CD14-positive monocyte (primary cell): ENCODE data around the gene DUSP28. TPM values are rescaled to one million over a fixed set of nuclear protein-coding genes. Genes with fewer than 3 reads are reported as not detected.

Experiments
- DNase-seq, 3 donors: peaks; one replicate each; pipeline ENCODE4 v3.0.0-alpha.2; 2011 to 2022
- H2AFZ ChIP-seq: 2 replicates; pipeline ENCODE4 v1.6.0; 2012; ENCODE audit warnings: mild to moderate bottlenecking, low read depth, low read length, inconsistent platforms; ENCODE audit not compliant: insufficient read depth, poor library complexity, severe bottlenecking
- H3K27ac ChIP-seq, 2 donors: 1 replicate in 1 of 2; 2 replicates in 1 of 2; pipeline ENCODE4 v1.5.1; 2012 to 2013; ENCODE audit warnings: low read length in 2 of 2, control low read depth in 1 of 2, inconsistent platforms in 1 of 2, low read depth in 1 of 2, mild to moderate bottlenecking in 1 of 2
- H3K27me3 ChIP-seq, 2 donors: one replicate each; pipeline versions ENCODE4 v1.6.0 to v1.6.1; 2011 to 2013; ENCODE audit warnings: low read length in 2 of 2; ENCODE audit not compliant: control insufficient read depth in 2 of 2, insufficient read depth in 2 of 2
- H3K36me3 ChIP-seq, 2 donors: replicated peaks in 1 of 2; 1 replicate in 1 of 2; 2 replicates in 1 of 2; pipeline versions ENCODE4 v1.5.1 to v1.6.1; 2012 to 2013; ENCODE audit warnings: low read length in 2 of 2, control low read depth in 1 of 2, inconsistent platforms in 1 of 2, mild to moderate bottlenecking in 1 of 2; ENCODE audit not compliant: insufficient read depth in 2 of 2, control insufficient read depth in 1 of 2
- H3K4me1 ChIP-seq, 2 donors: 1 replicate in 1 of 2; 2 replicates in 1 of 2; pipeline versions ENCODE4 v1.5.1 to v1.6.1; 2012 to 2013; ENCODE audit warnings: low read length in 2 of 2, control low read depth in 1 of 2, inconsistent platforms in 1 of 2, mild to moderate bottlenecking in 1 of 2, moderate library complexity in 1 of 2; ENCODE audit not compliant: insufficient read depth in 2 of 2, control insufficient read depth in 1 of 2
- H3K4me2 ChIP-seq: replicated peaks from 2 replicates; pipeline ENCODE3; 2012; ENCODE audit warnings: low read length, moderate library complexity, mild to moderate bottlenecking; ENCODE audit not compliant: poor library complexity, severe bottlenecking; ENCODE audit errors: extremely low read depth
- H3K4me3 ChIP-seq, 3 experiments: fragments of 200-600 bp in 1 of 3; sonication (generic) in 1 of 3; replicated peaks in 1 of 3; 1 replicate in 2 of 3; 2 replicates in 1 of 3; pipeline ENCODE4 v1.5.1; 2011 to 2013; ENCODE audit warnings: low read length in 3 of 3, mild to moderate bottlenecking in 3 of 3, control low read depth in 2 of 3, low read depth in 2 of 3, inconsistent platforms in 1 of 3, moderate library complexity in 1 of 3
- H3K79me2 ChIP-seq: 2 replicates; pipeline ENCODE4 v1.6.0; 2012; ENCODE audit warnings: mild to moderate bottlenecking, control low read depth, inconsistent platforms, low read length, moderate library complexity; ENCODE audit not compliant: insufficient read depth
- H3K9ac ChIP-seq: 2 replicates; pipeline ENCODE4 v1.6.0; 2017; ENCODE audit warnings: low read length, mild to moderate bottlenecking; ENCODE audit not compliant: insufficient read depth, poor library complexity, severe bottlenecking
- H3K9me3 ChIP-seq, 2 donors: replicated peaks in 1 of 2; 1 replicate in 1 of 2; 2 replicates in 1 of 2; pipeline versions ENCODE4 v1.5.1 to v1.6.1; 2012 to 2013; ENCODE audit warnings: low read length in 2 of 2, control low read depth in 1 of 2; ENCODE audit not compliant: control insufficient read depth in 1 of 2, insufficient read depth in 1 of 2
- H4K20me1 ChIP-seq: 2 replicates; pipeline ENCODE4 v1.6.0; 2012; ENCODE audit warnings: mild to moderate bottlenecking, low read length, control low read depth, moderate library complexity; ENCODE audit not compliant: insufficient read depth
- H3K27ac Mint-ChIP-seq, 7 donors: one replicate each; pipeline ENCODE4 v1.8.0; 2020; ENCODE audit warnings: mild to moderate bottlenecking in 7 of 7, mixed read lengths in 7 of 7, moderate library complexity in 6 of 7, inconsistent platforms in 2 of 7
- H3K27me3 Mint-ChIP-seq, 3 donors: one replicate each; pipeline ENCODE4 v1.8.0; 2021 to 2022; ENCODE audit warnings: low read depth in 3 of 3, mild to moderate bottlenecking in 3 of 3, mixed read lengths in 3 of 3, moderate library complexity in 3 of 3, inconsistent platforms in 1 of 3
- H3K36me3 Mint-ChIP-seq, 2 donors: one replicate each; pipeline ENCODE4 v1.8.0; 2020; ENCODE audit warnings: mixed read lengths in 2 of 2, inconsistent platforms in 1 of 2, mild to moderate bottlenecking in 1 of 2
- H3K4me1 Mint-ChIP-seq: one replicate; pipeline ENCODE4 v1.8.0; 2020; ENCODE audit warnings: mild to moderate bottlenecking, mixed read lengths
- H3K4me3 Mint-ChIP-seq, 2 donors: one replicate each; pipeline ENCODE4 v1.8.0; 2020; ENCODE audit warnings: mild to moderate bottlenecking in 2 of 2, mixed read lengths in 2 of 2, moderate library complexity in 1 of 2
- H3K9me3 Mint-ChIP-seq, 7 donors: one replicate each; pipeline ENCODE4 v1.8.0; 2020 to 2022; ENCODE audit warnings: mixed read lengths in 7 of 7, mild to moderate bottlenecking in 6 of 7, moderate library complexity in 6 of 7, inconsistent platforms in 2 of 7
- CTCF ChIP-seq: fragments of 200-600 bp; IDR thresholded peaks from one replicate; pipeline ENCODE4 v1.8.0; 2022; ENCODE audit warnings: antibody characterized with exemption, mild to moderate bottlenecking
- whole genome bisulfite sequencing: methylation state at CpG from one replicate; pipeline ENCODE4 v1.1.5; 2013; ENCODE audit warnings: missing lambda C conversion rate; ENCODE audit not compliant: insufficient coverage; 5-methylcytosine and 5-hydroxymethylcytosine counted together
- intact Hi-C, 2 donors: fragments of 100-400 bp; cut with micrococcal nuclease; formaldehyde crosslinking; loops; one replicate each; pipeline versions ENCODE4 v1.15.0 to v1.15.1; 2023
- polyA plus RNA-seq, 3 donors: library from polyadenylated mRNA; depleted of rRNA in 1 of 3; unstranded in 2 of 3; stranded (reverse) in 1 of 3; fragments of 300-500 nt in 2 of 3; fragments of >200 nt in 1 of 3; fragmentation: Illumina TruSeq in 2 of 3; gene quantifications; 1 replicate in 2 of 3; 2 replicates in 1 of 3; pipeline ENCODE4 v1.2.3, GENCODE V29; 2012 to 2021

Gene DUSP28
- polyA plus RNA-seq, 3 donors, result 10.8 to 17.7 (median 17.1) TPM

DNA sequence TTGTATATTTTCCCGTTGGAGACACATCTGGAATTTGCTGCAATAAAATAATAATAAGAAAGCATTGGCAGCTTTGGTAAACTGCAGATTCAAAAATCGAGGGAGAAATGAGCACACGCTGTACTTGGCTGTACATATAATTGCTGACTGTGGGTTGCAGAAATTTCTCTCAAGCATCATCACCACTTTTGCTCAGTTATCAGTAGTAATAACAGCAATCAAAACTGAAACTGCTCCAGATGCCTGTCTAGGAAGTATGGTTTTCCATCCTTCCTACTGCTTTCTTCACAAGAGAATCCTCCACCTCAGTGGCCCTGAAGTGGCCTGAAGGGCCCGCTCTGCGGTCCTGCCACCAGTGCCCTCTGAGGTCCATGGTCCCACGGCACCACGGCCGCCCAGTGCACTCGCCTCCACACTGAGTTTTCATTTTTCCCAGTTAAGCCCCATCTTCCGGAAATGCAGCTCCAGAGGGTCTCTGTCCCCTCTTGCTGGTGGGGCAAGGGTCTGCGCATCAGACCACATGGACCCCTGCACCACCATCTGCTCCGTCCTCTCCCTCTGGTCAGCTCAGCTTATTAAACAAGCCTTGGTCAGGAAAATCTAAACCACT is 3.9 kb downstream of the DUSP28 start:
- Histone ChIP-seq H3K27me3 (no peaks in the 10 kb centered on the region), H4K20me1 (peaks cover 11% of the 10 kb centered on the region), H3K4me1 (peaks cover 76 to 89% of the 10 kb centered on the region in 2 donors), H2AFZ (no peak overlapping the region), H3K79me2 (peaks cover 42% of the 10 kb centered on the region), H3K27ac (peak overlapping the region in 1 of 2 donors; percentile 95), H3K4me3 (peak overlapping the region in 1 of 3 experiments; percentile 75), H3K4me2 (peak overlapping the region; percentile 81), H3K9ac (no peak overlapping the region), H3K9me3 (no peaks in the 10 kb centered on the region), H3K36me3 (no peaks in the 10 kb centered on the region)
- Mint-ChIP-seq H3K27me3 (peaks cover 0 to 2% (median 1%) of the 10 kb centered on the region in 3 donors), H3K4me3 (peak overlapping the region; percentile 20 to 59), H3K36me3 (peaks cover 19 to 22% of the 10 kb centered on the region in 2 donors), H3K27ac (peak overlapping the region in 6 of 7 donors; percentile 66 to 100 (median 97)), H3K4me1 (peaks cover 70% of the 10 kb centered on the region), H3K9me3 (no peaks in the 10 kb centered on the region)
- WGBS, result 97% methylated on average over 7 of the region's 12 CpGs
- intact Hi-C loops, result loop anchor here in 1 of 2 donors (5.0 kb wide), 1 partner anchor 63 kb away; the partner anchor contains the start of gene GPR35
- no peak for TF ChIP-seq CTCF
- DNase-seq, result no peak

DNA sequence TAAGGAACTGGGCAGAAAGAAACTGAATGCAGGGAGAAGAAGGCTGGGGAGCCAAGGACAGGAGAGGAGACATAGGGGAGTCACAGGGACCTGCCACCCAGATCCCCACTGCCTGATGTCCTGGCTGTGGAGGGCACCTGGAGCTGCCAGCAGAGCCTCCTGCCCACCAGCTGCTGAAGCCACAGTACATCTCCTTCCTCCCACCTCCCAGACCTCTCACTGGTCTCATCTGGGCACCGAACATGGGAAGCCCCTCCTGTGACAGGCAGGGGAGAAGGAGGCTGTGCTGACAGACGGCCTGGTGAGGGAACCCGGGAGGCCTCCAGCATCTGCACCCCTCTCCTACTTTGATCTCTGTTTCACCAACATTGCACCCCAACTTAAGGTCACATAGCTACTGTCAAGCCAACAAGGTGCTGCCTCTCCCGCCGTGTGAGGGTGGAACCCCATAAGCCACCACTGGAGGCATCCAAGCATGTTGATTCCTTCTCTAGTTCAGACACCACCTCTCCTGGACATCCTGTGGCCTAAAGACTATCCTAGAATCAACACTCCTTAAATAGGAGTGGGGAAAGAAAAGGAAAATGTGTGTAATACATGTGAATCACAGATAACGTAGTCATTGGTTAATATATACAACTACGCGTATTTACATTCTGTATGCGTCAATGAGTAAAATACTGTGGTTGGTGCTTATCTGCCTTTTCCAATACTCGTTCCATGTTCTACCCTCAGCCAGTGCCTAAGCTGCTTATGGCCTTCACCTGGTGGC is 4.6 kb downstream of the DUSP28 start:
- Histone ChIP-seq H3K4me3 (peak overlapping the region in 2 of 3 experiments; percentile 39 to 75), H3K4me2 (peak overlapping the region; percentile 81), H4K20me1 (peaks cover 11% of the 10 kb centered on the region), H3K9me3 (no peaks in the 10 kb centered on the region), H3K27ac (peak overlapping the region; percentile 95 to 97), H3K4me1 (peaks cover 75 to 89% of the 10 kb centered on the region in 2 donors), H3K27me3 (no peaks in the 10 kb centered on the region), H3K9ac (peak overlapping the region; percentile 81), H2AFZ (no peak overlapping the region), H3K79me2 (peaks cover 42% of the 10 kb centered on the region), H3K36me3 (no peaks in the 10 kb centered on the region)
- H3K27ac Mint-ChIP-seq, result peak overlapping the region; percentile 97 to 100 (median 97)
- peak; percentile 19 to 63 (median 47) for DNase-seq
- no peaks in the 10 kb centered on the region for H3K9me3 Mint-ChIP-seq
- peak; percentile 50 for TF ChIP-seq CTCF
- H3K27me3 Mint-ChIP-seq, result peaks cover 0 to 2% (median 1%) of the 10 kb centered on the region in 3 donors
- peaks cover 69% of the 10 kb centered on the region for H3K4me1 Mint-ChIP-seq
- H3K4me3 Mint-ChIP-seq, result peak overlapping the region; percentile 77 to 89
- intact Hi-C loops, result loop anchor here in 1 of 2 donors (5.0 kb wide), 1 partner anchor 63 kb away; the partner anchor contains the start of gene GPR35
- 35% methylated on average over 2 of the region's 10 CpGs for WGBS
- peaks cover 18 to 22% of the 10 kb centered on the region in 2 donors for H3K36me3 Mint-ChIP-seq
